Measurements from ENCODE around the gene NTN3.

NTN3 gene

GRCh38 chr16:2515180-2515851, 44.2 kb downstream of the NTN3 start:
- H3K27me3 ChIP-seq (ENCODE audit: control insufficient read depth in 2 of 2, insufficient read depth in 2 of 2, low read length in 2 of 2) = no peaks in the 10 kb centered on the region
- peaks cover 57 to 58% of the 10 kb centered on the region in 2 donors for H3K4me1 ChIP-seq (ENCODE audit: control insufficient read depth in 2 of 2, insufficient read depth in 2 of 2, low read length in 2 of 2)

GRCh38 chr16:2516391-2517240, 45.5 kb downstream of the NTN3 start:
- Histone ChIP-seq H3K27me3 (ENCODE audit: control insufficient read depth in 2 of 2, insufficient read depth in 2 of 2, low read length in 2 of 2) (no peaks in the 10 kb centered on the region), H3K4me3 (ENCODE audit: low read length in 2 of 2) (peak overlapping the region; percentile 6 to 20), H3K27ac (ENCODE audit: low read depth in 2 of 2, low read length in 2 of 2) (peak overlapping the region; percentile 97 to 98), H3K4me1 (ENCODE audit: control insufficient read depth in 2 of 2, insufficient read depth in 2 of 2, low read length in 2 of 2) (peaks cover 60 to 63% of the 10 kb centered on the region in 2 donors), H3K36me3 (ENCODE audit: control insufficient read depth in 2 of 2, insufficient read depth in 2 of 2, low read length in 2 of 2) (peaks cover 0 to 7% of the 10 kb centered on the region in 2 donors), H3K9me3 (ENCODE audit: control insufficient read depth in 2 of 2, low read length in 2 of 2) (no peaks in the 10 kb centered on the region), H3K9ac (ENCODE audit: low read depth in 1 of 2, low read length in 2 of 2) (peak overlapping the region in 1 of 2 donors; percentile 51)

More at GRCh38 chr16:2515180-2515851, 44.2 kb downstream of the NTN3 start:
- peak overlapping the region; percentile 85 to 95 for H3K9ac ChIP-seq (ENCODE audit: low read depth in 1 of 2, low read length in 2 of 2)
- H3K36me3 ChIP-seq (ENCODE audit: control insufficient read depth in 2 of 2, insufficient read depth in 2 of 2, low read length in 2 of 2) = peaks cover 0 to 5% of the 10 kb centered on the region in 2 donors
- H3K9me3 ChIP-seq (ENCODE audit: control insufficient read depth in 2 of 2, low read length in 2 of 2) = no peaks in the 10 kb centered on the region
- H3K4me3 ChIP-seq (ENCODE audit: low read length in 2 of 2) = peak overlapping the region; percentile 83 to 90
- peak overlapping the region; percentile 97 to 98 for H3K27ac ChIP-seq (ENCODE audit: low read depth in 2 of 2, low read length in 2 of 2)

- Histone ChIP-seq H3K9ac (ENCODE audit: low read depth in 1 of 2, low read length in 2 of 2) (no peak overlapping the region), H3K4me3 (ENCODE audit: low read length in 2 of 2) (peak overlapping the region in 1 of 2 donors; percentile 7), H3K4me1 (ENCODE audit: control insufficient read depth in 2 of 2, insufficient read depth in 2 of 2, low read length in 2 of 2) (peaks cover 56 to 60% of the 10 kb centered on the region in 2 donors), H3K27me3 (ENCODE audit: control insufficient read depth in 2 of 2, insufficient read depth in 2 of 2, low read length in 2 of 2) (no peaks in the 10 kb centered on the region), H3K36me3 (ENCODE audit: control insufficient read depth in 2 of 2, insufficient read depth in 2 of 2, low read length in 2 of 2) (peaks cover 0 to 7% of the 10 kb centered on the region in 2 donors), H3K27ac (ENCODE audit: low read depth in 2 of 2, low read length in 2 of 2) (peak overlapping the region; percentile 22 to 80), H3K9me3 (ENCODE audit: control insufficient read depth in 2 of 2, low read length in 2 of 2) (no peaks in the 10 kb centered on the region)
Measured at GRCh38 chr16:2517954-2518605, 47.0 kb downstream of the NTN3 start.

- H3K4me1 ChIP-seq (ENCODE audit: control insufficient read depth in 2 of 2, insufficient read depth in 2 of 2, low read length in 2 of 2) = peaks cover 59 to 62% of the 10 kb centered on the region in 2 donors
- H3K4me3 ChIP-seq (ENCODE audit: low read length in 2 of 2) = peak overlapping the region in 1 of 2 donors; percentile 30
- peak overlapping the region in 1 of 2 donors; percentile 46 for H3K9ac ChIP-seq (ENCODE audit: low read depth in 1 of 2, low read length in 2 of 2)
- peaks cover 6 to 13% of the 10 kb centered on the region in 2 donors for H3K36me3 ChIP-seq (ENCODE audit: control insufficient read depth in 2 of 2, insufficient read depth in 2 of 2, low read length in 2 of 2)
- no peaks in the 10 kb centered on the region for H3K9me3 ChIP-seq (ENCODE audit: control insufficient read depth in 2 of 2, low read length in 2 of 2)
- no peaks in the 10 kb centered on the region for H3K27me3 ChIP-seq (ENCODE audit: control insufficient read depth in 2 of 2, insufficient read depth in 2 of 2, low read length in 2 of 2)
- H3K27ac ChIP-seq (ENCODE audit: low read depth in 2 of 2, low read length in 2 of 2) = peak overlapping the region; percentile 69 to 80
Measured at GRCh38 chr16:2518823-2519710, 48.0 kb downstream of the NTN3 start.

GRCh38 chr16:2519711-2520080, 48.6 kb downstream of the NTN3 start:
- Histone ChIP-seq H3K36me3 (ENCODE audit: control insufficient read depth in 2 of 2, insufficient read depth in 2 of 2, low read length in 2 of 2) (peaks cover 12 to 13% of the 10 kb centered on the region in 2 donors), H3K4me1 (ENCODE audit: control insufficient read depth in 2 of 2, insufficient read depth in 2 of 2, low read length in 2 of 2) (peaks cover 65 to 66% of the 10 kb centered on the region in 2 donors), H3K4me3 (ENCODE audit: low read length in 2 of 2) (peak overlapping the region in 1 of 2 donors; percentile 30), H3K27me3 (ENCODE audit: control insufficient read depth in 2 of 2, insufficient read depth in 2 of 2, low read length in 2 of 2) (no peaks in the 10 kb centered on the region), H3K9ac (ENCODE audit: low read depth in 1 of 2, low read length in 2 of 2) (peak overlapping the region in 1 of 2 donors; percentile 46), H3K27ac (ENCODE audit: low read depth in 2 of 2, low read length in 2 of 2) (peak overlapping the region; percentile 69 to 80), H3K9me3 (ENCODE audit: control insufficient read depth in 2 of 2, low read length in 2 of 2) (no peaks in the 10 kb centered on the region)

- Histone ChIP-seq H3K4me1 (ENCODE audit: control insufficient read depth in 2 of 2, insufficient read depth in 2 of 2, low read length in 2 of 2) (peaks cover 62 to 63% of the 10 kb centered on the region in 2 donors), H3K9me3 (ENCODE audit: control insufficient read depth in 2 of 2, low read length in 2 of 2) (no peaks in the 10 kb centered on the region), H3K9ac (ENCODE audit: low read depth in 1 of 2, low read length in 2 of 2) (peak within 1 kb of the TSS; percentile 68 to 71), H3K4me3 (ENCODE audit: low read length in 2 of 2) (peak within 1 kb of the TSS; percentile 69 to 72), H3K36me3 (ENCODE audit: control insufficient read depth in 2 of 2, insufficient read depth in 2 of 2, low read length in 2 of 2) (peaks cover 13% of the 10 kb centered on the region in 2 donors), H3K27ac (ENCODE audit: low read depth in 2 of 2, low read length in 2 of 2) (peak within 1 kb of the TSS; percentile 69 to 80), H3K27me3 (ENCODE audit: control insufficient read depth in 2 of 2, insufficient read depth in 2 of 2, low read length in 2 of 2) (no peaks in the 10 kb centered on the region)
Measured at GRCh38 chr16:2520097-2520783, 49.1 kb downstream of the NTN3 start, which contains the start of gene AMDHD2. Gene AMDHD2, plus strand, starts transcription at chr16:2520371. Its CDS starts 88 bp downstream, at chr16:2520459.

GRCh38 chr16:2520784-2521531, 49.9 kb downstream of the NTN3 start:
- Histone ChIP-seq H3K27me3 (ENCODE audit: control insufficient read depth in 2 of 2, insufficient read depth in 2 of 2, low read length in 2 of 2) (no peaks in the 10 kb centered on the region), H3K36me3 (ENCODE audit: control insufficient read depth in 2 of 2, insufficient read depth in 2 of 2, low read length in 2 of 2) (peaks cover 15% of the 10 kb centered on the region in 2 donors), H3K27ac (ENCODE audit: low read depth in 2 of 2, low read length in 2 of 2) (peak overlapping the region in 1 of 2 donors; percentile 67), H3K9ac (ENCODE audit: low read depth in 1 of 2, low read length in 2 of 2) (peak overlapping the region; percentile 68 to 71), H3K9me3 (ENCODE audit: control insufficient read depth in 2 of 2, low read length in 2 of 2) (no peaks in the 10 kb centered on the region), H3K4me1 (ENCODE audit: control insufficient read depth in 2 of 2, insufficient read depth in 2 of 2, low read length in 2 of 2) (peaks cover 55 to 56% of the 10 kb centered on the region in 2 donors), H3K4me3 (ENCODE audit: low read length in 2 of 2) (peak overlapping the region; percentile 69 to 72)

Data from mucosa of rectum (tissue), 2 donors.